Uterus (tissue), 4 donors: Measurements from ENCODE around the gene CHGA. TPM values are rescaled to one million over a fixed set of nuclear protein-coding genes. Genes with fewer than 3 reads are reported as not detected.

Source experiments
- DNase-seq, 2 donors: peaks; one replicate each; pipeline ENCODE4 v3.0.0-alpha.2; 2019 to 2020
- H3K27ac ChIP-seq, 2 donors: fragments of 200-600 bp; sonication (generic); 1 replicate in 1 of 2; 2 replicates in 1 of 2; pipeline ENCODE4 v1.5.1; 2016 to 2018
- H3K27me3 ChIP-seq, 2 donors: fragments of 200-600 bp; sonication (generic); one replicate each; pipeline ENCODE4 v1.5.1; 2018 to 2019; ENCODE audit warnings: control low read depth in 1 of 2
- H3K36me3 ChIP-seq, 2 donors: fragments of 200-600 bp; sonication (generic); one replicate each; pipeline ENCODE4 v1.5.1; 2019; ENCODE audit warnings: control low read depth in 1 of 2
- H3K4me1 ChIP-seq, 2 donors: fragments of 200-600 bp; sonication (generic); one replicate each; pipeline ENCODE4 v1.5.1; 2018 to 2019; ENCODE audit warnings: control low read depth in 1 of 2
- H3K4me3 ChIP-seq, 2 donors: fragments of 200-600 bp; sonication (generic); 1 replicate in 1 of 2; 2 replicates in 1 of 2; pipeline ENCODE4 v1.5.1; 2018 to 2019; ENCODE audit warnings: mild to moderate bottlenecking in 1 of 2
- H3K9me3 ChIP-seq, 2 donors: fragments of 200-600 bp; sonication (generic); one replicate each; pipeline ENCODE4 v1.5.1; 2019; ENCODE audit warnings: control low read depth in 1 of 2
- POLR2A ChIP-seq, 2 donors: fragments of 450-650 bp; IDR thresholded peaks; one replicate each; pipeline ENCODE4 v1.6.1; 2016; ENCODE audit warnings: antibody characterized with exemption in 2 of 2, mild to moderate bottlenecking in 1 of 2, moderate library complexity in 1 of 2
- intact Hi-C: fragments of 100-400 bp; cut with DNase I; formaldehyde crosslinking; loops from one replicate; pipeline ENCODE4 v1.15.1; 2023; ENCODE audit warnings: low total_unique reads
- total RNA-seq, 4 donors: library from RNA; depleted of rRNA in 3 of 4; stranded (reverse); fragments of >200 nt in 3 of 4; gene quantifications; one replicate each; pipeline versions ENCODE4 v1.1.0 to v1.2.4, GENCODE V29; 2014 to 2023
- TF ChIP-seq, protein P1 (sequence below), 4 experiments: fragments of 200-600 bp in 2 of 4; fragments of 450-650 bp in 2 of 4; sonication (generic) in 2 of 4; IDR thresholded peaks; one replicate each; pipeline ENCODE4 v1.5.1; 2016 to 2019; ENCODE audit warnings: antibody characterized with exemption in 4 of 4, mild to moderate bottlenecking in 2 of 4, moderate library complexity in 1 of 4
- donor health status: DM: yes; HTN: yes; CAD: no.

CHGA gene
- total RNA-seq, 4 donors from 2014 or later: 1.0 TPM; not detected in 3

DNA sequence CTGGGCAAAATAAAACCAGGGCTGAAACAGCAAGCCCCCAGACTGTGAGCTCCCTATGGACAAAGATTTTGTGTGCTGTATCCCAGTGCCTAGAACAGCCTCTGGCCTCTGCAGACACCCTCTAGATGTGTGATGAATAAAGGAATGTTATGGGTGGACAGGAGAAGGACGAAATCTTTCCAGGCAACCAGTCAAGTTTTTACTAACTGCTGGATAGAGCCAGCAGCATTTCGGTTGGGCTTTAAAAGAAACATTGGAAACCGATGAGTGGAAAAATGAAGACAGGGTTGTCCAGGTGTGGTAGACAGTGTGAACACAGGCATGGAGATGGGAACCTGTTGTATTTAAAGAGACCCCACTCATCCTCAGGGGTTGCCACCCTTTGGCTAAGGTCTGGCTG, 4.0 kb downstream of the CHGA start:
- Histone ChIP-seq H3K27ac (no peak overlapping the region), H3K4me1 (no peaks in the 10 kb centered on the region), H3K27me3 (no peaks in the 10 kb centered on the region), H3K36me3 (no peaks in the 10 kb centered on the region), H3K9me3 (no peaks in the 10 kb centered on the region), H3K4me3 (no peak overlapping the region)
- TF ChIP-seq POLR2A (IDR thresholded peaks at IDR 0.05): no peak
- TF ChIP-seq, protein P1, sequence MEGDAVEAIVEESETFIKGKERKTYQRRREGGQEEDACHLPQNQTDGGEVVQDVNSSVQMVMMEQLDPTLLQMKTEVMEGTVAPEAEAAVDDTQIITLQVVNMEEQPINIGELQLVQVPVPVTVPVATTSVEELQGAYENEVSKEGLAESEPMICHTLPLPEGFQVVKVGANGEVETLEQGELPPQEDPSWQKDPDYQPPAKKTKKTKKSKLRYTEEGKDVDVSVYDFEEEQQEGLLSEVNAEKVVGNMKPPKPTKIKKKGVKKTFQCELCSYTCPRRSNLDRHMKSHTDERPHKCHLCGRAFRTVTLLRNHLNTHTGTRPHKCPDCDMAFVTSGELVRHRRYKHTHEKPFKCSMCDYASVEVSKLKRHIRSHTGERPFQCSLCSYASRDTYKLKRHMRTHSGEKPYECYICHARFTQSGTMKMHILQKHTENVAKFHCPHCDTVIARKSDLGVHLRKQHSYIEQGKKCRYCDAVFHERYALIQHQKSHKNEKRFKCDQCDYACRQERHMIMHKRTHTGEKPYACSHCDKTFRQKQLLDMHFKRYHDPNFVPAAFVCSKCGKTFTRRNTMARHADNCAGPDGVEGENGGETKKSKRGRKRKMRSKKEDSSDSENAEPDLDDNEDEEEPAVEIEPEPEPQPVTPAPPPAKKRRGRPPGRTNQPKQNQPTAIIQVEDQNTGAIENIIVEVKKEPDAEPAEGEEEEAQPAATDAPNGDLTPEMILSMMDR (IDR thresholded peaks at IDR 0.05): no peak
- DNase-seq: no peak
- intact Hi-C loops: no loop called here

GRCh38 chr14:92927349-92928257, 4.7 kb downstream of the CHGA start:
- Histone ChIP-seq H3K4me3 (no peak overlapping the region), H3K36me3 (no peaks in the 10 kb centered on the region), H3K4me1 (no peaks in the 10 kb centered on the region), H3K9me3 (no peaks in the 10 kb centered on the region), H3K27ac (no peak overlapping the region), H3K27me3 (no peaks in the 10 kb centered on the region)
- TF ChIP-seq, protein P1 (IDR thresholded peaks at IDR 0.05): no peak
- no peak for TF ChIP-seq POLR2A (IDR thresholded peaks at IDR 0.05)
- DNase-seq: no peak
- intact Hi-C loops: no loop called here

DNA sequence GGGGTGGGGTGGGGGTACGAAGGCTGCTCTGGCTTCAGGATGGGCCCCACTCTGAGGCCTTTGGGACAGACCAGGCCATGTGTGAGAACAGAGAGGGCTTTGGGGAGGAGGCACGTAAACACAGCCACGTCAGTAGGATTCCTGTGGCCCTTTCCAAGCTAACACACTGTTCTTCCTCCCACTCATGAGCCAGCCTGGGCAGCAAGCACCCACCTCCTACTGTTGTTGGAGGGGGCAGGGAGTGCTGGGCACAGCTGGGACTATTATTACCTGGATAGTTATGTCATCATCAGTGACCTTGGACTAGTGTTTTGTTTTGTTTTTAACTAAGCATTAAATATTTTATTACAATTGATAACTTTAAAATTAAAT, 5.3 kb downstream of the CHGA start:
- TF ChIP-seq, protein P1 (IDR thresholded peaks at IDR 0.05): no peak
- TF ChIP-seq POLR2A (IDR thresholded peaks at IDR 0.05): no peak
- no peak overlapping the region for H3K27ac ChIP-seq
- no peaks in the 10 kb centered on the region for H3K36me3 ChIP-seq
- no peak for DNase-seq
- no peaks in the 10 kb centered on the region for H3K27me3 ChIP-seq
- no peaks in the 10 kb centered on the region for H3K4me1 ChIP-seq
- intact Hi-C loops: no loop called here
- H3K9me3 ChIP-seq: no peaks in the 10 kb centered on the region
- no peak overlapping the region for H3K4me3 ChIP-seq

DNA sequence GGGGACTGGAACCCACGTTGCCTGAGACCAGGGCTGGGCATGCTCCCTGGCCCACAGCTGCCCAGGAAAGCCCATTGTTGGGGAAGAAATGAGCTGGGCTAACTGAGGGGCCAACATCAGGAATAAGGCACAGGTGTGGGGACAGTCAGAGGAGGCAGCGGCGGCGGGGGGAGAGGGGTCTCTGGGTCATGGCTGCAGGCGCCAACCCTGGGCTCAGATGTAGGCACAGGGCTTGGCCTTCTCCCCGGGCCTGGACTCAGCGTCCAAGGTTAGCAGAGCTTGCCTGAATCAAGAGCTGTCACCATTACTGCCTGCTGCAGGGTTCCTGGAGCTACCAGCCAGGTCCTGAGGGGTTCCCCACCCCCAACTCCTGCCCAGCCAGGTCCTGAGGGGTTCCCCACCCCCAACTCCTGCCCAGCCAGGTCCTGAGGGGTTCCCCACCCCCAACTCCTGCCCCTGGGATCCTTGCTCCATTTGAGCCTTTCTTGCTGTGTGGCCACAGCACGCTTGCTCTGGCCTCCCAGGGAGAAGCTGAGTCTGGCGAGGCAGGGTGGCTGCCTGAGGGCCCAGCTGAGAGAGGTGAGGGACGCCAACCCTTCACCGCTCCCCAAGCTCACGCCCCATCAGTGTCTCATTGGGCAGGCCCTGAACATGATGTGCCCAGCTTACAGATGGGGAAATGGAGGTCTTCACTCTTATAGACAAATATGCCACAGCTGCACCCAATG, 6.2 kb downstream of the CHGA start:
- Histone ChIP-seq H3K4me3 (no peak overlapping the region), H3K27ac (no peak overlapping the region), H3K27me3 (no peaks in the 10 kb centered on the region), H3K4me1 (no peaks in the 10 kb centered on the region), H3K36me3 (no peaks in the 10 kb centered on the region), H3K9me3 (no peaks in the 10 kb centered on the region)
- intact Hi-C loops: no loop called here
- DNase-seq: no peak
- TF ChIP-seq, protein P1 (IDR thresholded peaks at IDR 0.05): no peak
- TF ChIP-seq POLR2A (IDR thresholded peaks at IDR 0.05): no peak
